KOPT-K1 (cell line): ENCODE measurements around the gene C16orf96.

Experiments
- H3K27ac ChIP-seq: fragments of 200-600 bp; sonication (generic); 2 replicates; pipeline ENCODE4 v1.5.1; 2016; ENCODE audit warnings: antibody characterized with exemption, mild to moderate bottlenecking, low read depth, low read length; ENCODE audit not compliant: poor library complexity, severe bottlenecking
- H3K36me3 ChIP-seq: fragments of 200-600 bp; sonication (generic); 2 replicates; pipeline ENCODE4 v1.5.1; 2017; ENCODE audit warnings: antibody characterized with exemption, mild to moderate bottlenecking, low read length, moderate library complexity; ENCODE audit not compliant: insufficient read depth
- H3K9me3 ChIP-seq: fragments of 200-600 bp; sonication (generic); 2 replicates; pipeline ENCODE4 v1.5.1; 2017; ENCODE audit warnings: antibody characterized with exemption, low read length, mild to moderate bottlenecking; ENCODE audit not compliant: insufficient read depth, poor library complexity, severe bottlenecking

Gene C16orf96

GRCh38 chr16:4624827-4625559 lies 68.9 kb downstream of the C16orf96 start:
- peak overlapping the region; percentile 90 for H3K27ac ChIP-seq
- no peaks in the 10 kb centered on the region; the same call in 1 of the 2 replicates for H3K36me3 ChIP-seq
- no peaks in the 10 kb centered on the region for H3K9me3 ChIP-seq

GRCh38 chr16:4625560-4626159 lies 69.5 kb downstream of the C16orf96 start:
- Histone ChIP-seq H3K27ac (peak overlapping the region; percentile 90), H3K36me3 (no peaks in the 10 kb centered on the region; the same call in 1 of the 2 replicates), H3K9me3 (no peaks in the 10 kb centered on the region)

DNA sequence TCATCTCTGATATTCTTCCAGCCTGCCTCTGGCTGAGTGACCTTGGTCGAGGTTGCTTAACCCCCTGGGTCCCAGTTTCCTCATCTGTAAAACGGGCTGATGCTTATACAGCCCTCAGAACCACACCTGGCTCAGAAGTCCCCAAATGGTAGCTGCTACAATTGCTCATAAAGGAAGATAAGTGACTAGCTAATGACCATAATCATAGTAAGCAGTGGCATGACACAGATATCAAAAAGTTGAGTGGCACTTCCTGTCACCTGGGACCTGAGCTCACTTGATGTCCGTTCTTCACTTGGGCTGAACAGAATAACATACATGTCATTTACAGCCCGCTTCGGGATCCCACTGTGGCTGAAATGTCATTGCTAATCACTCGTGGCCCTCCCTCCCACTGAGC lies 70.3 kb downstream of the C16orf96 start:
- Histone ChIP-seq H3K27ac (peak overlapping the region; percentile 90), H3K36me3 (peaks cover 7% of the 10 kb centered on the region), H3K9me3 (peaks cover 4% of the 10 kb centered on the region)

DNA sequence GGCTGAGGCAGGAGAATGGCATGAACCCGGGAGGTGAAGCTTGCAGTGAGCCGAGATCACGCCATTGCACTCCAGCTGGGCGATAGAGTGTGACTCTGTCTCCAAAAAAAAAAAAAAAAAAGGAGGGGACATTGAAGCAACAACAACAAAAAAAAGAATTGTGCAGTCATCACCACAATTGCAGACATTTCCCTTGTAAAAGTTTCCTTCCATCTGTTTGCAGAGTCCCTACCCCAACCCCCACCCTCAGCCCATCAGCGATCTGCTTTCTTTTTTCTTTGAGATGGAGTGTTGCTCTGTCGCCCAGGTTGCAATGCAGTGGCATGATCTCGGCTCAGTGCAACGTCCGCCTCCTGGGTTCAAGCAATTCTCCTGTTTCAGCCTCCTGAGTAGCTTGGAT lies 72.1 kb downstream of the C16orf96 start:
- Histone ChIP-seq H3K9me3 (peaks cover 11% of the 10 kb centered on the region), H3K36me3 (peaks cover 8% of the 10 kb centered on the region), H3K27ac (no peak overlapping the region)

DNA sequence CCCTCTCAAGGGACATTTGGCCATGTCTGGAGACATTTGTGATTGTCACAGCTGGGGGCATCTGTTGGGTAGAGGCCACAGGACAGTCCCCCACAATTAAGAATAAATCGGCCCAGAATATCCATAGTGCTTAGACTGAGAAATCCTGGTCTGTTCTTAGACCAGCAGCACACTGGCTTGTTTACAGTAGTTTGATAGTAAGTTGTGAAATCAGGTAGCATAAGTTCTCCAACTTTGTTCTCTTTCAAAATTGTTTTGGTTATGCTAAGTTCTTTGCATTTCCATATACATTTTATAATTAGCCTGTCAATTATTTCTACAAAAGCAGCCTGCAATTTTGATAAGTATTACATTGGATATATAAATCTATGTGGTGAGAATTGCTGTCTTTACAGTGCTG lies 75.3 kb downstream of the C16orf96 start:
- H3K36me3 ChIP-seq: peaks cover 16% of the 10 kb centered on the region
- peaks cover 11% of the 10 kb centered on the region for H3K9me3 ChIP-seq
- H3K27ac ChIP-seq: no peak overlapping the region

- peaks cover 11% of the 10 kb centered on the region for H3K9me3 ChIP-seq
- H3K27ac ChIP-seq: no peak overlapping the region
- H3K36me3 ChIP-seq: peaks cover 16% of the 10 kb centered on the region
Measured at GRCh38 chr16:4633910-4634635, 77.9 kb downstream of the C16orf96 start.

- peaks cover 16% of the 10 kb centered on the region for H3K36me3 ChIP-seq
- H3K27ac ChIP-seq: no peak overlapping the region
- peaks cover 11% of the 10 kb centered on the region for H3K9me3 ChIP-seq
Measured at GRCh38 chr16:4634768-4635167, 78.6 kb downstream of the C16orf96 start.

DNA sequence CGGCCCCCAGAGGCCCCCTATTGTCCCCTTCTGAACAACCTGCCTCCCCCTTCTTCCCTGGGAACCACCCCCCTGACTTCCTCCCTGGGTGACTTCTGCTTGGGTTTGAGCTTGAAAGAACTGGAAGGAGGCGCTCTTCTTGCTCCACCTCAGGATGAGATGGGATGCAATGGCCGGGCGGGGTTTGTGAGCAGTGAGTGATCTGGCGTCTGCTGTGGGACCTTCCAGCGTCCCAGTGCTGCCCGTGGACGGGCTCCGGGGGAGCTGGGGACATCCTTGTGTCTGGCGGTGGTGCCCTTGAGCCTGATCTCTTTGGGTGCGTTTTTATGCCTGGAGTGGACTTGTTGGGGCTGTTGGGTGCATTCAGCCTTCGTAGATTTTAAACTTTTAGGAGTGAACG lies 80.1 kb downstream of the C16orf96 start:
- H3K27ac ChIP-seq: no peak overlapping the region
- H3K9me3 ChIP-seq: peaks cover 9% of the 10 kb centered on the region
- peaks cover 11% of the 10 kb centered on the region for H3K36me3 ChIP-seq

- H3K36me3 ChIP-seq: peaks cover 8% of the 10 kb centered on the region; the same call in 1 of the 2 replicates
- H3K27ac ChIP-seq: no peak overlapping the region
Measured at GRCh38 chr16:4637501-4638166, 81.5 kb downstream of the C16orf96 start.

GRCh38 chr16:4639899-4640509 lies 83.9 kb downstream of the C16orf96 start:
- H3K27ac ChIP-seq: no peak overlapping the region

More at GRCh38 chr16:4637501-4638166, 81.5 kb downstream of the C16orf96 start:
- no peaks in the 10 kb centered on the region for H3K9me3 ChIP-seq

GRCh38 chr16:4640572-4641305 lies 84.6 kb downstream of the C16orf96 start:
- Histone ChIP-seq H3K9me3 (no peaks in the 10 kb centered on the region), H3K27ac (no peak overlapping the region), H3K36me3 (no peaks in the 10 kb centered on the region; the same call in none of the 2 replicates)

More at GRCh38 chr16:4639899-4640509, 83.9 kb downstream of the C16orf96 start:
- H3K36me3 ChIP-seq: no peaks in the 10 kb centered on the region; the same call in none of the 2 replicates
- H3K9me3 ChIP-seq: no peaks in the 10 kb centered on the region

- no peak overlapping the region for H3K27ac ChIP-seq
- H3K36me3 ChIP-seq: no peaks in the 10 kb centered on the region; the same call in none of the 2 replicates
- H3K9me3 ChIP-seq: no peaks in the 10 kb centered on the region
Measured at GRCh38 chr16:4641306-4641687, 85.2 kb downstream of the C16orf96 start.

DNA sequence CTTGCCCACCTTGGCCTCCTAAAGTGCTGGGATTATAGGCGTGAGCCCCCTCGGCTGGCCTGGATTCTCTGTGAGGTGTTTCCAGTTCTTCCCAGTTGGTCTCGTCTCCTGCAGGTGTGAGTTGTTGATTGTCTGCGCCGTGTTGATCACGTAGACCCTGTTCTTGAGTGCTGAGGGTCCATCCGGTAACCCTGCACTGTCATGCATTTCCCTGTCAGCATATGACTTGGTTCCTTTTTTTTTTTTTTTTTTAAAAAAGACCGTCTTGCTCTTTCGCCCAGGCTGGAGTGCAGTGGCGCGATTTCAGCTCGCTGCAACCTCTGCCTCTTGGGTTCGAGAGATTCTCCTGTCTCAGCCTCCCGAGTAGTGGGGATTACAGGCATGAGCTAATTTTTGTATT lies 85.8 kb downstream of the C16orf96 start:
- Histone ChIP-seq H3K36me3 (no peaks in the 10 kb centered on the region; the same call in none of the 2 replicates), H3K27ac (no peak overlapping the region), H3K9me3 (no peaks in the 10 kb centered on the region)
